ENCODE results near the gene PLA1A. TPM values are rescaled to one million over a fixed set of nuclear protein-coding genes. Genes with fewer than 3 reads are reported as not detected.

PLA1A gene
- total RNA-seq, 1 donor from 2014 or later, result 15.0 TPM

- H3K36me3 ChIP-seq, result no peaks in the 10 kb centered on the region
- no peak overlapping the region for H3K27ac ChIP-seq
- no peaks in the 10 kb centered on the region for H3K27me3 ChIP-seq
- intact Hi-C loops (cut with DNase I), result no loop called here
- no peaks in the 10 kb centered on the region for H3K4me1 ChIP-seq
- DNase-seq (ENCODE audit: low spot score in 2 of 2), result no peak
- H3K4me3 ChIP-seq, result no peak overlapping the region
- no peak for TF ChIP-seq CTCF (IDR thresholded peaks at IDR 0.05)
- H3K9me3 ChIP-seq, result no peaks in the 10 kb centered on the region
Observed at GRCh38 chr3:119601154-119601553, 3.5 kb downstream of the PLA1A start.

GRCh38 chr3:119602676-119603075 lies 5.0 kb downstream of the PLA1A start:
- TF ChIP-seq CTCF (IDR thresholded peaks at IDR 0.05), result no peak
- Histone ChIP-seq H3K36me3 (no peaks in the 10 kb centered on the region), H3K27me3 (no peaks in the 10 kb centered on the region), H3K27ac (no peak overlapping the region), H3K4me1 (no peaks in the 10 kb centered on the region), H3K9me3 (no peaks in the 10 kb centered on the region), H3K4me3 (no peak overlapping the region)
- intact Hi-C loops (cut with DNase I), result no loop called here
- no peak for DNase-seq (ENCODE audit: low spot score in 2 of 2)

DNA sequence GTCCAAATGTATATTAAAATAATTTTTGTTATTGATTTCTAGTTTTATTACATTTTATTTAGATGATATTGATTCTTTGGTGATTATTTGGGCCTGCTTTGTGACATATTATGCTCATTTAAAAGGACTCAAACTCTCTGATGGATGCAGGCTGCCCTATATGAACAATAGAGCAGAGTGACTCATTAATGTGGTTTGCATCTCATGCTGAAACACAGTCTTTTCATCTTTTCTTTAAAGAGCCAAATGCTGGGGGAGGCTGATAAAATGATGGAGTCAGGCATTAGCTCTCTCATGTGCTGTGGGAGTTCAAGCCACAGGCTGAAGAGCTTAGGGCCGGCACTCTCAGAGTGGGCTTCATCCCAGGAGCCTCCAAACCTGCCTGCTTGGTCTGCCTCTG lies 7.2 kb downstream of the PLA1A start:
- no peak for TF ChIP-seq CTCF (IDR thresholded peaks at IDR 0.05)
- Histone ChIP-seq H3K27me3 (no peaks in the 10 kb centered on the region), H3K27ac (no peak overlapping the region), H3K36me3 (no peaks in the 10 kb centered on the region), H3K9me3 (no peaks in the 10 kb centered on the region), H3K4me3 (no peak overlapping the region), H3K4me1 (no peaks in the 10 kb centered on the region)
- intact Hi-C loops (cut with DNase I), result no loop called here
- no peak for DNase-seq (ENCODE audit: low spot score in 2 of 2)

- H3K27me3 ChIP-seq, result no peaks in the 10 kb centered on the region
- no peaks in the 10 kb centered on the region for H3K4me1 ChIP-seq
- H3K36me3 ChIP-seq, result no peaks in the 10 kb centered on the region
- H3K4me3 ChIP-seq, result no peak overlapping the region
- no peaks in the 10 kb centered on the region for H3K9me3 ChIP-seq
- no peak for DNase-seq (ENCODE audit: low spot score in 2 of 2)
- intact Hi-C loops (cut with DNase I), result no loop called here
- no peak for TF ChIP-seq CTCF (IDR thresholded peaks at IDR 0.05)
- no peak overlapping the region for H3K27ac ChIP-seq
Observed at GRCh38 chr3:119608405-119609000, 10.8 kb downstream of the PLA1A start.

DNA sequence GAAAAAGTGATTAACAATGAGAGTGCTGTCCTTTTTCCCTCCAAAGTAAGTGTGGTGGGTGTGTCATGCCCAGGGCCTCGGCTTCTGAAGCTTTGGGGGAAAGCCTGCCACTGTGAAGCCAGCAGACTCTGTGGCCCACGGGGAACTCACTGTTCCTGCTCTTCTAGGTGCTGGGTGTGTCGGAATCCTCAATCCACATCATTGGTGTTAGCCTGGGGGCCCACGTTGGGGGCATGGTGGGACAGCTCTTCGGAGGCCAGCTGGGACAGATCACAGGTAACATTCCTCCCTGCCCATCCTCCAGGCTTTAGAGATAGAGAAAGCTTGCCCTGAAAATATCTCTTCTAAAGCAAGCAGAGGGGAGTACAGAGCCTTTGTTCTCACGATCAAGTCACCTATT lies 11.6 kb downstream of the PLA1A start:
- intact Hi-C loops (cut with DNase I), result no loop called here
- Histone ChIP-seq H3K4me1 (no peaks in the 10 kb centered on the region), H3K27me3 (no peaks in the 10 kb centered on the region), H3K9me3 (no peaks in the 10 kb centered on the region), H3K36me3 (no peaks in the 10 kb centered on the region), H3K4me3 (no peak overlapping the region), H3K27ac (no peak overlapping the region)
- no peak for DNase-seq (ENCODE audit: low spot score in 2 of 2)
- no peak for TF ChIP-seq CTCF (IDR thresholded peaks at IDR 0.05)

- Histone ChIP-seq H3K9me3 (no peaks in the 10 kb centered on the region), H3K36me3 (no peaks in the 10 kb centered on the region), H3K27me3 (no peaks in the 10 kb centered on the region), H3K27ac (no peak overlapping the region), H3K4me1 (no peaks in the 10 kb centered on the region), H3K4me3 (no peak overlapping the region)
- no peak for DNase-seq (ENCODE audit: low spot score in 2 of 2)
- intact Hi-C loops (cut with DNase I), result no loop called here
- TF ChIP-seq CTCF (IDR thresholded peaks at IDR 0.05), result no peak
Observed at GRCh38 chr3:119611664-119612063, 14.0 kb downstream of the PLA1A start.

Measured in ascending aorta (tissue), 2 donors.